HG03342 (cell line): ENCODE data around the gene PIGX.

Experiments used
- ATAC-seq: cut with Tn5 transposase; IDR thresholded peaks from one replicate; pipeline ENCODE4 v1.9.1; 2021; ENCODE audit warnings: mild to moderate bottlenecking, moderate library complexity; ENCODE audit not compliant: unreplicated experiment

The PIGX gene

GRCh38 chr3:196754091-196754981 is 42.2 kb downstream of the PIGX start:
- no peak for ATAC-seq

DNA sequence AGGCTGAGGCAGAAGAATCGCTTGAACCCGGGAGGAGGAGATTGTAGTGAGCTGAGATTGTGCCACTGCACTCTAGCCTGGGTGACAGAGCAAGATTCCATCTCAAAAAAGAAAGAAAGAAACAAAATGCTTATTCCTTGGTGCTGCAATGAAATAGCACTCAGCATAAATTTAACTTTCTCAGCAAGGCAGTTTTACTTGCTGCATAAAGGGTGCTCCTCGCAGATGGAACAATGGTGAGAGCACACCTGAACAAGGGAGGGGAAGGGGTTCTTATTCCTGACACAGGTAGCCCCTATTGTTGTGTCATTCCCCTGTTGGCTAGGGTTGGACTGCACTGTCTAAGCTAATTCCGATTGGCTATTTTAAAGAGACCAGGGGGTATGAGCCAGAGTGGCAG is 44.6 kb downstream of the PIGX start:
- ATAC-seq, result no peak

DNA sequence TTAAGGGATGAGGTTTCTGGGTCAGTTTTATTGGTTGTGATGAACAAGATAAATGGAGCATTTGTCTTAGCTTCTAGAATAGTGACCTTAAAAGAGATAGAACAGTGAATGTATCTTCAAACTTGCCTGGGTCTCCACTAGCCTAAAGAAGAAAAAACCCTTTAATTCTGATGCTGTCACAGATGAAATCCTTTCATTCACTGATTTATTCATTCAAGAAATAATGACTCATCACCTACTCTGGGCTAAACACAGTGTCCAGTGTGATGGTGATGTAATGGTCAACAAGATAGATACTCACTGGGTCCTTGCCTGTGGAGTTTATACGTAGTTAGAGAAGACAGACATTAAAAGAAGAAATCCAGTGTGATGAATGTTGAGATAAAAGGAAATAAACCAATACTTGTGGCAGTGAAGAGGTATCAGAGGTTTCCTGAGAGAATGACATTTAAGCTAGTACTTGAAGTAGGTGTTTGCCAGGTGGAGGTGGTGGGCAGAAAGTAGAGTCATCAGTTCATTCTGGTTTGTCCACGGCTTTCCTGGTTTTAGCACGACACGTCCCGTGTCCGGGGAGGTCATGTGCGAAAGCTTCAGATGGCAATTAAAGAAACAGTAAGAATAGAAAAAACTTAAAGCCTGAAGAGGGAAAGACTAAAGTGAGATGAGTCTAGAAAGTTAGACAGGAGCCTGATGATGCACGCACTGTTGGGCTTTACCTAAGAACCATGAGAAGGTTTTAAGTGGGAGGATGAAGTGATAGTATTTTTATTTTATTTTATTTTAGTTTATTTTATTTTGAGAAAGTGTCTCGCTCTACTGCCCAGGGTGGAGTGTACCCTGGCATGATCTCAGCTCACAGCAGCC is 45.9 kb downstream of the PIGX start:
- ATAC-seq, result no peak

DNA sequence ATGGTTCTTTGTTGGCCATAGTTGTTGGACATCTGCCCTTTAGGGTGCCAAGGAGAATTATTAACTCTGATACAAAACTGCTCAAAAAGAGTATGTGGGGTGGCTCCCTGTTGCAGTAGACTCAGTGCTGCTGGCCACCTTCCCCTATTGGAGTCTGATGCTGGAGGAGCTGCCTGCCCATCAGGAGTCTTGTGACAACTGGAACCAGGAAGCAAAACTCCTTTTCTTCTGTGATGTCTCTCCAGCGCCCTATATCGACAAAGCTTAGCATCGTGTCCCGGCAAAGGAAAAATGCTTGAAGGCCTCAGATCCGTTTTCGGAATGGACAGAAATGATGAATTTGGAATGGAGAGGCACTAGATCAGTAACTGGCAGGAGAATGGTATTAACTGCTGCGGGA is 51.0 kb downstream of the PIGX start:
- no peak for ATAC-seq

- ATAC-seq, result no peak
Measured at GRCh38 chr3:196765454-196765853, 53.3 kb downstream of the PIGX start.

- no peak for ATAC-seq
Measured at GRCh38 chr3:196771067-196771466, 58.9 kb downstream of the PIGX start.

GRCh38 chr3:196772102-196772501 is 59.9 kb downstream of the PIGX start:
- ATAC-seq, result no peak

- no peak for ATAC-seq
Measured at GRCh38 chr3:196772897-196773296, 60.7 kb downstream of the PIGX start.

- no peak for ATAC-seq
Measured at GRCh38 chr3:196774191-196774820, 62.1 kb downstream of the PIGX start.

DNA sequence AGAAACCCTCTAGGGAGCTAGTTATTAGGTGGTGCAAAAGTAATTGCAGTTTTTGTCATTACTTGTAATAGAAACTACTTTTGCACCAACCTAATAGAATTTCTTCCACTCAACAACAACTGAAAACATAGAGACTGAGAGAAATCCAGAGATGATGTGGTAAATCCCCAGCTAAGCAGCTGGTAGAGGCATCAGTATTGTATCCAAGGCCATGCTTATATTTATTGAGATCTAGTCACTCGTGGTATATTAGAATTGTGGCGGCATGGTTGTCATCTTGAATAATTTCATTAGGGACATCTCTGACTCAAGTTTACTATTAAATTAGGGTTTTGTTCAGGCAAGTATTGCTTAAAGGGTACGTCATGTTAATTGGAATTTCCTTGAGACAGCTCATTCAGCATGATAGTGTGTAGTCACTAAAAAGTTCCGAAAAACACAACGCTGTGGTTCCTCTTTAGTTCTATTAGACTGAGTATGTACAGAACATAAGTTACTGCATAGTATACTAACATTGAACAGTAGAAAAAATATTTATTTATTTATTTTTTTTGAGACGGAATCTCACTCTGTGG is 62.8 kb downstream of the PIGX start:
- ATAC-seq, result no peak

DNA sequence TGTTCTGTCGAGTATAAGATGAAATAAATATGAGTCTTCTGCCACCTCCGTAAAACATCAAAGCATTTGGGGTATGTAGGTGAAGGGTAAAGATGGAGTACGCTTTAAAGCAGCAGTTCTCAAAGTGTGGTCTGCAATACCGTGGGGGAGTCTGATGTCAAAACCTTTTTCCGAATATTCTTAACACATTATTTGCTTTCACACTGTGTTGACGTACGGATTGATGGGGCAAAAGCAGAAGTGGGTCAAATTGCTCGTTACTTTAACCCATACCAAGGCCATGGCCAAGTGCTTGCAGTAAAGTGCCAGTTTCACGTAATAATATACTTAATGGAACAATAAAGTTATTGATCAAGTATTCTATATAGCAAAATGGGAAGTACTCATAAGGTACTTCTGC is 63.8 kb downstream of the PIGX start:
- no peak for ATAC-seq

DNA sequence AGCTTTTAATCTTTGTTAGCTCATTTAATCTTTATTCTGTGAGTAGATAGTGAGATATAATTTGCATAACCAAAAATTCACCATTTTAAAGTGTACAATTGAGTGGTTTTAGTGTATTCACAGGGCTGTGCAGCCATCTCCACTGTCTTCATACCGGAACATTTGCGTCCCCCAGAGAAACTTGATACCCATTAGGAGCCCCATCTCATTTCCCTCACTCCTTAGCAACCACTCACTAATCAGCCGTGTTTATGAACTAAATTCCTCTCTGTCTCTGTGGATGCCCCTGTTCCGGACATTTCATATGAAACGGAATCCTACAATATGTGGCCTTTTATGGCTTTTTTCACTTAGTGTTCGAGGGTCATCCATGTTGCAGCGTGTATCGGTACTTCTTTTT is 65.7 kb downstream of the PIGX start:
- no peak for ATAC-seq

DNA sequence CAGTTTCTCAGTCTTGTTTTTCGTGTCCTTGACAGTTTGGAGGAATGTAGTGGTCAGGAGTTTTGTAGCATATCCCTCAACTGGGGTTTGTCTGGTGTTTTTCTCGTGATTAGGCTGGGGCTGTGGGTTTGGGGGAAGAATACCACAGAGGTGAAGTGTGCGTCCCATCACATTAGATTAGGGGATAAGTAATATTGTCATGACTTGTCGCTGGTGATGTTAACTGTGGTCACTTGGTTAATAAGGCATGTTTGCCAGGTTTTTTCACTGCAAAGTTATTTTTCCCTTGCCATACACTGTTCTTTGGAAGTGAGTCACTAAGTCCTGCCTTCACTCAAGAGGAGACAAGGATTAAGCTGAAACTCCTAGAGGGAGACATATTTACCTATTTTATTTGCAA is 66.6 kb downstream of the PIGX start:
- ATAC-seq, result no peak

DNA sequence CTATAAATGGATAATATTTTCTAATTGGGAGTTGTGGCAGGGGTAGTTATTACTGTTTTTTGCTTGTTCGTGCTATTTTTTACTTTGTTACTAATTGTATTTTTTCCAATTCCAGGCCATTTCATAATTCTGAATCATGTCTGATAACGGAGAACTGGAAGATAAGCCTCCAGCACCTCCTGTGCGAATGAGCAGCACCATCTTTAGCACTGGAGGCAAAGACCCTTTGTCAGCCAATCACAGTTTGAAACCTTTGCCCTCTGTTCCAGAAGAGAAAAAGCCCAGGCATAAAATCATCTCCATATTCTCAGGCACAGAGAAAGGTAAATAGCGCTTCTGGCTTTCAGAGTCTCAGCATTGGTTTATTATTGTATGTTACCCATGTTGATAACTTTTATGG is 70.3 kb downstream of the PIGX start:
- no peak for ATAC-seq
